GM21528 (cell line): Measurements from ENCODE around the gene AP2A2.

Experiments used
- ATAC-seq: cut with Tn5 transposase; IDR thresholded peaks from one replicate; pipeline ENCODE4 v1.9.1; 2021; ENCODE audit warnings: mild to moderate bottlenecking, moderate library complexity; ENCODE audit not compliant: unreplicated experiment, low FRiP score

AP2A2 gene

GRCh38 chr11:1051356-1052132 lies 125.9 kb downstream of the AP2A2 start:
- no peak for ATAC-seq

- ATAC-seq, result no peak
These were observed 126.7 kb downstream of the AP2A2 start for GRCh38 chr11:1052133-1053011.

- ATAC-seq, result no peak
These were observed 127.6 kb downstream of the AP2A2 start for GRCh38 chr11:1053121-1053901.

- no peak for ATAC-seq
These were observed 128.8 kb downstream of the AP2A2 start for GRCh38 chr11:1054143-1055108.

- no peak for ATAC-seq
These were observed 129.5 kb downstream of the AP2A2 start for GRCh38 chr11:1055109-1055703.

GRCh38 chr11:1055990-1056771 lies 130.5 kb downstream of the AP2A2 start:
- ATAC-seq, result no peak

GRCh38 chr11:1057806-1058205 lies 132.1 kb downstream of the AP2A2 start:
- no peak for ATAC-seq

- ATAC-seq, result no peak
These were observed 134.1 kb downstream of the AP2A2 start for GRCh38 chr11:1059759-1060158.

GRCh38 chr11:1060410-1060809 lies 134.7 kb downstream of the AP2A2 start:
- ATAC-seq, result no peak

GRCh38 chr11:1060852-1061616 lies 135.4 kb downstream of the AP2A2 start:
- no peak for ATAC-seq
